Fibroblast of villous mesenchyme (primary cell): Measurements from ENCODE around the gene ADD1. TPM values are rescaled to one million over a fixed set of nuclear protein-coding genes. Genes with fewer than 3 reads are reported as not detected.

Experiments
- DNase-seq: peaks from one replicate; pipeline ENCODE4 v3.0.0-alpha.2; 2010; ENCODE audit warnings: low read depth
- H3K4me3 ChIP-seq: 2 replicates; pipeline ENCODE4 v1.5.1; 2011; ENCODE audit warnings: low read depth, mild to moderate bottlenecking, low read length
- CTCF ChIP-seq: IDR thresholded peaks from 2 replicates; pipeline ENCODE4 v1.5.1; 2012; ENCODE audit warnings: low read depth, mild to moderate bottlenecking, low read length; ENCODE audit not compliant: insufficient read depth
- total RNA-seq: library from RNA; depleted of rRNA; stranded (reverse); fragments of >200 nt; gene quantifications from 2 replicates; pipeline ENCODE4 v1.2.3, GENCODE V29; 2012

ADD1 gene
- total RNA-seq, 1 donor: 212 TPM

GRCh38 chr4:2828758-2829181 is 14.9 kb upstream of the ADD1 start:
- H3K4me3 ChIP-seq: no peak overlapping the region
- no peak for DNase-seq
- TF ChIP-seq CTCF: no peak

- H3K4me3 ChIP-seq: no peak overlapping the region
- DNase-seq: no peak
Measured at GRCh38 chr4:2829321-2829932, 14.2 kb upstream of the ADD1 start.

GRCh38 chr4:2829933-2830451 is 13.7 kb upstream of the ADD1 start:
- no peak overlapping the region for H3K4me3 ChIP-seq
- no peak for DNase-seq
- TF ChIP-seq CTCF: no peak

More at GRCh38 chr4:2829321-2829932, 14.2 kb upstream of the ADD1 start:
- no peak for TF ChIP-seq CTCF

GRCh38 chr4:2830632-2831610 is 12.7 kb upstream of the ADD1 start:
- H3K4me3 ChIP-seq: no peak overlapping the region
- no peak for TF ChIP-seq CTCF

GRCh38 chr4:2831611-2832308 is 11.9 kb upstream of the ADD1 start:
- no peak for TF ChIP-seq CTCF
- no peak for DNase-seq
- H3K4me3 ChIP-seq: no peak overlapping the region

More at GRCh38 chr4:2830632-2831610, 12.7 kb upstream of the ADD1 start:
- DNase-seq: no peak

GRCh38 chr4:2832309-2832980 is 11.2 kb upstream of the ADD1 start:
- no peak for DNase-seq

More at GRCh38 chr4:2832309-2832980, 11.2 kb upstream of the ADD1 start:
- no peak for TF ChIP-seq CTCF
- H3K4me3 ChIP-seq: no peak overlapping the region
